ENCODE measurements around the gene RNF4.
"Not testable (repeated sequence)": the region's sequence is repeated elsewhere in the genome, so short reads cannot be mapped to it uniquely, and the experiment has no call there.

The RNF4 gene

DNA sequence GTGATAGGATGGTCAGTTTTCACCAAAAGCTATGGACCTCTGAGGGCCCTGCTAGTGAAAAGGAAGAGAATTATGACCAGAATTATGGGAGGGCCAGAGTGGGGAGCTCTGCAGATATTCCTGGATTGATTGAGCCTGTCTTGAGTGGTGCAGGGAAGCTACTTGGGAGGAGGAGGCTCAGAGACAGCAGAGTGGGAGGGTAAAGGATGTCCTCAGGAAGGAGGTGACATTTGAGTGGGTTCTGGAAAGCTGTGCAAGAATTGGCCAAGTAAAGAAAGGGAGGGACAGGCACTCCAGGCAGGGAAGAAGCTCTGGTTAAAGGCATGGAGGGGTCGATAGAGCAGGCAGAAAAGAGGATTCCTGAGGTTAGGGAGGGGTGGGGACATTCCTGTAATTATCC is 24.1 kb downstream of the RNF4 start:
- no peak for DNase-seq

DNA sequence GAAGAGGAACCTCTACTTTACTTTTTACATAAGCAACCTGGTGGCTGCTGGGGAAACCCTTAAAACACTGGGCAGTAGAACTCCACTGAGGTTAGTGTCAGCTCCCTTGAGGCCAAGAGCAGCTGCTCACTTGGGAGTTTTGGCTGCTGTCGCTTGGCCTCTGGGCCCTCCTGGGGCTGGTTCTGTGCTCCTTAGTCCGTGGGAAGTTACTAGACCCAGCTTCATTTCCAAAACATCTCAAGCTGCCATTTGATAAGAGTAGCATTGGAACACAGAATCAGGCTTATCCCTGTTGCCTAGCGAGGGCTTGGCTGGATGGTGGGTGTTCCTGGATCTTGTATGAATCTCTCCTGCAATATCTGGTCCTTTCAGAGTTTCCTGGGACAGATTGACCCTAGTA is 26.1 kb downstream of the RNF4 start:
- no peak for DNase-seq

DNA sequence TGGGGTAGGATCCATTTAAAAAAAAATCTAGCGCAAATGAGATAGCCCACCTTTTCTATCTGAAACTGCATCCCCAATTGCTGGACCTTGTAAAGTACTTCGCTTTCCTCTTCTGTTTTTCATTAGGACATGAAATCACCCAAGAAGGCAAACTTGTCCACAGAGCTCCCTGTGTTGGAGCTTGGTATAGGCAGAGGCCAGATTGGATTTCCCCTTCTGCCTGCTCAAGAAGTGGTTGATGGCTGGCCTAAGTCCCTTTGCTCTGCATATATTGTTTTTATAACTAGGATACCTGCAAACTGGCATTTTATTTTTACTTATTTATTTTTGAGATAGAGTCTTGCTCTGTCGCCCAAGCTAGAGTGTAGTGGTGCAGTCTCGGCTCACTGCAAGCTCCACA is 28.4 kb downstream of the RNF4 start:
- DNase-seq = no peak

DNA sequence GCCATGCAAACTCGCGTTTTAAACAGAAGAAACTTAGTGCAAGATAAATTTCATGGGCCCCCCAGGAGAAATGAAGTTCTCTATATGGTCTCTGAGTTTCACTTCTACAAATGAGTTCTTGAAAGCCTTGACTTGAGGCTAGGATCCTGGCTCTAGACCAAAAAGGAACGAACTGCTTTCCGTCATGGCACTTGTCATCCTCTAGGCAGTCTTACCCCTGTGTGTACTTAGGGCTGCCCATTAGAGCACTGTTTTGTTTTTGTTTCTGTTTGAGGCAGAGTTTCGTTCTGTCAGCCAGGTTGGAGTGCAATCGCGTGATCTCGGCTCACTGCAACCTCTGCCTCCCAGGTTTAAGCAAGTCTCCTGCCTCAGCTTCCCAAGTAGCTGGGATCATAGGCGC is 29.0 kb downstream of the RNF4 start:
- no peak for DNase-seq

DNA sequence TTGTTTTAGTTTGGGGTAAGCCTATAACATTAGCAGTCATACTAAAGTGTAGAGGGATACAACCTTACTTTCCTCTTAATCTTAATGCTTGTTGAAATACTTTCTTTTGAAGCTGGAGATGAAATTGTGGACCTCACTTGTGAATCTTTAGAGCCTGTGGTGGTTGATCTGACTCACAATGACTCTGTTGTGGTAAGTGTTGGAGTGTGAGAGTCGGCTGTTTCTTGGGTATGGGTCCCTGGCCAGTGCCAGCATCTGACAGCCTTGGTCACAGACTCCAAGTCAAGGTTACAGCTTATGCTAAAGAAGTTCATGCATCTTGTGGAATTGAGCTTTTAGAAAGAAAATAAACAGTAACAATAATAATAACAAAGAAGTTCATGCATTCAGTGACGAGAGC is 31.6 kb downstream of the RNF4 start:
- DNase-seq = no peak

DNA sequence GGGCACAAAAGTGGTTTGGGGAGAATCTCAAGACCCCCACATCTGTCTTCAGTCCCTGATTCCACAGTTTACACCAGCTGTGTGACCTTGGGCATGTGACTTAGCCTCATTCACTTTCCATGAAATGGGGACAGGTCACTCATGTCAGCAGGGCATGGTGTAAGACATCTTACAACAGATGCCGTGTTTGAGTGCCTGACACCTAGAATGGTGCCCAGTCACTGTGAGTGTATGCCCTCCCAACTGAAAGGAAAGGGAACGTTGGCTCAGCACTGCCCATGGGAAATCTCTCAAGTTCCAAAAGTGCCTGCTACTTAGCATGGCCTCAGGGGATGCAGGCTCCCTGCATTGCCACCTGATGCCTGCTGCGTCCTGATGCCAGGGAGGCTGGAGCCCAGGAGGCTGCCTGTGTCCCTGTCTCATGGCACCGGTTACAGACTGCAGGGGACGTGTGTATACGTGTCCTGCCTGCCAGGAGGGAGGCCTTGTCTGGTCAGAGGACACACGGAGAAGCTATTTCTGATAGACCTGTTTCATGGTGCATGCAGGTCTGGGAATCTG is 32.2 kb downstream of the RNF4 start:
- no peak for DNase-seq

DNA sequence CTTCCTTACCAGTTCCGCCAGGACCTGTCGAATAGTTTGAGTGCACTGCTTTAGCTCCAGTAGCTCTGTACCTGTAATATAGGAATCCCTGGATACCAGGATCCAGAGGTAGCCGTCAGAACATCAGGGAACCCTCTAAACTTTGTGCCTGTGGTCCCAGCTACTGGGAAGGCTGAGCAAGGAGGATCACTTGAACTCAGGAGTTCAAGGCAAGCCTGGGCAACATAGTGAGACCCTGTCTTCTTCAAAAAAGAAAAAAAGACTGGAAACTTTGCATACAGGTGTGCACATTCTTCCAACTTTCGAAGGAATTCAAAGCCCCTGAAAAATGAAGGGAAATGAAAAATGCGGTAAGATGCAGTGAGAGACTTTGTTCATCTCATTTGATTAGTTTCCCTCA is 34.9 kb downstream of the RNF4 start:
- no peak for DNase-seq

DNA sequence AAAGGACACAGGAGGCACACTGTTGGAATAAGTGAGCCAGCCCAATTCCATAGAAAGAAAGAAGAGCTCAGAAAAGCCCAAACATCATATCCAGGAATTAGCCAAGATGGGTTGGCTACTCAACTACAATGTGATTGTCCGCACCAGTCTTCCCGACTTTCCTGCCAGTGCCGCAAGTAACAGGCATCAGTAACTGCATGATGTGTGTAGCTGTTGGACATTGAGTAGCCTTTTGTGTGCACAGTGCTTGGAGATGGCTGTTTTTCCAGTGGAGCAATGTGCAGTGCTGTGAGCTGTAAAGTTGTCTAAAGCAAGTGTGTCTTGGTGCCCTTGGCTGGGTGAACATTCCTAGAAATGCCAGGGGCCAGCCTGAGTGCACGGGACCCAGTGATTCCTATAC is 38.4 kb downstream of the RNF4 start:
- DNase-seq = no peak

DNA sequence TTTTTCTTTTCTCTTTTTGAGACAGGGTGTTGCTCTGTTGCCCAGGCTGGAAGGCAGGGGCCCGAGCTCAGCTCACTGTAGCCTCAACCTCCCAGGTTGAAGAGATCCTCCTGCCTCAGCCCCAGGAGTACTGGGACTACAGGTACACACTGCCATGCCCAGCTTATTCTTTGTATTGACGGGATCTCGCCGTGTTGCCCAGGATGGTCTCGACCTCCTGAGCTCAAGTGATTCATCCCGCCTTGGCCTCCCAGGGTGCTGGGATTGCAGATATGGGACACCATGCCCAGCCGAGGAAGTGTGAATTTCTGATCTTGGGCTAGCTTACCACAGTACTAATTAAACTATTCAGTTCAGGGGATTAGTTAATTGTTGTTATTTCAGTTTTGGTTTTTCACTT is 38.9 kb downstream of the RNF4 start:
- DNase-seq = no peak

DNA sequence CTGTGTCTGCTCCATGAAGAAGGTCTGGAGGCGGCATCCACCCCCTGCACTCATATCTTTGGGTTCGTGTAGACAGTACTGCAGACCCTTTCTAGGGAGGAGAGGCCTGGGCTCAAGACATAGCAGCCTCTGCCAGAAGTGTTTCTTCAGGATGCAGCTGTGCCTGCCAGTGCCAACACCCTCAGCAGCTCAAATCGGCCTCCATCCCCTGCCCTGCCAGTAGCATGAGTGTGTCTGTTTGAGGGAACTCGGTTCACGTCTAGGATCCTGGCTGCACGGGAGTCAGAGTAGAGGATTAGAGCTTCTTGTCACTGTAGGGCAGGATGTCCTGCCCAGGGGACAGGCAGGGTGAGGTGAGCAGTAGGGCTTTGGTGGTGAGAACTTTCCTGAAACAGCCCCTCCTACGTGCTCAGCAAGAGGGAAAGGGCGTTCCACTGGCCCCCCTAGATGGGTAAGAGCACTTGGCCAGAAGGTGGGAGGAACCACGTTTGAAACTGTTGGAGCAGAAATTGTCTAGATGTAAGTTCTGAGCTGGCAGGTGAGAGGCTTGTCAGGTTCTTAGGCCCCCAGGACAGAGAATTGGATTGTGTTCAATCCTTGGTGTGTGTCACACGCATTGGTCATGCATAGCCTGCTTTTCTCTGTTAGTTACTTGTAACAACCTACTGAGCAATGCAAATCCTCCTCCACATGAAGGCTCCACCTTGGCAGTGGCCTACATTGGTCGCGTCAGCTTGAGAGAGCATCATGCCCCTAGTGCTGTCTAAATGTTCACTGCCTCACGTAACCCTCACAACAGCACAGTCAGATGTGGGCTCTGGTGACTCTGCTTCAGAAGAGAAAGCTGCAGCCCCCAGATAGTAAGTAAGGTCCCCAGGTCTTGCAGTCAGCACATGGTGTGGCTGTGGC is 41.7 kb downstream of the RNF4 start:
- DNase-seq = no peak

DNA sequence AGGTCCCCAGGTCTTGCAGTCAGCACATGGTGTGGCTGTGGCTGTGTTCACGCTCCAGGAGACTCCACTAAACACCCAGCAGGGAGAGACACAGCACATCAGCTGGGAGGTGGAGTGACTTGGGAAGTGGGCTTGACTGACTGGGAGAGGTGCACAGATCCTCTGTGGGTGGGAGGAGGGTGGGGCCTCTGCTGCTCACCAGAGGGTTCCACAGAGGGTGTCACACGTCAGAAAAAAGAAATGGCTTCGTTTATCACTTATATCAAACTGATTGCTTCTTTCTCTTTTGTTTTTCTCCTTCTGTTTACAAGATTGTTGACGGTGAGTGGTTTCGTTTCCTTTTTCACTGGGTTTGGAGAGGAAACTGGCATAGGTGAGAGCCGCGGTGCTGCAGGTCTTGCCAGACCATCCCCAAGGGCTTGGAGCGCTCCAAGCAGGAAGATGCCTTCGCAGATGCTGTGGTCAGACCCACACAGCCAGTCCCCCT is 42.8 kb downstream of the RNF4 start:
- no peak for DNase-seq

DNA sequence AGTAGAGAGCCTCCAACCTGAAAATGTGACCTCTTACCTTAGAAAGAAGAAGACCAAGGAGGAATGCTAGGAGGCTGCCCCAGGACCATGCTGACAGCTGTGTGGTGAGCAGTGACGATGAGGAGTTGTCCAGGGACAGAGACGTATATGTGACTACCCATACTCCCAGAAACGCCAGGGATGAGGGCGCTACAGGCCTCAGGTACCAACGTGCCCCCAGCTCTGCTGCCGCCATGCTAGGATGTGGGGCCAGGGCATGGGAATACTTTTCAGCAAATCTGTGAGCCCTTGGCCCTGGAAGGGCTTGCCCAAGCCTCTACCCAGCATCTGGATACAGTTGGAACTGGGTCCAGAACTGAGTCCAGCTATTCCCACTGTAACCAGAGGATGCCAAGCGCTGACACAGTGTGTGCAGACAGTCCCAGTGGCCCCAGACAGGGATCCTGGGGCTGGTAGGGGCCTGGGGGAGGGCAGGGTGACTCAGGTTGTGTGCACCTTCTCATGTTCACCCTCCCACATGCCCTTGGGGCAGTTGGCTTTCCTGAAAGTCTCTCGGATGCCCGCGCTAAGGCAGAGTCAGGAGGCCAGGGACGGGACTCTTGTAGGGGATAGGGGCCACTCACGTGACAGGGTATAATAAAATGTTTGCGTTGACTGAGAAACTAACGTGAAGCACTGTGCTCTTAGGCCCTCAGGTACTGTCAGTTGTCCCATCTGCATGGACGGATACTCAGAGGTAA is 43.7 kb downstream of the RNF4 start:
- no peak for DNase-seq

DNA sequence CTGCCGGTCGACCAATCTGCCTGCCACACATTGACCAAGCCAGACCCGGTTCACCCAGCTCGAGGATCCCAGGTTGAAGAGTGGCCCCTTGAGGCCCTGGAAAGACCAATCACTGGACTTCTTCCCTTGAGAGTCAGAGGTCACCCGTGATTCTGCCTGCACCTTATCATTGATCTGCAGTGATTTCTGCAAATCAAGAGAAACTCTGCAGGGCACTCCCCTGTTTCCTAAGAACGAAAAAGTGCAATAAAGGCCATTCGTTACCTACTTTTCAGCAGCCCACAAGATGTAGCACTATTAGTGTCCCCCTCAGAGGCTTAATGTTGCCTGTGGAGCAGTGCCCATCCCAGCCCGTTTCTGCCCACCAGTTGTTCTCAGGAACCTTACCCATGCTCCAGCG is 45.3 kb downstream of the RNF4 start:
- not testable (repeated sequence) for DNase-seq

DNA sequence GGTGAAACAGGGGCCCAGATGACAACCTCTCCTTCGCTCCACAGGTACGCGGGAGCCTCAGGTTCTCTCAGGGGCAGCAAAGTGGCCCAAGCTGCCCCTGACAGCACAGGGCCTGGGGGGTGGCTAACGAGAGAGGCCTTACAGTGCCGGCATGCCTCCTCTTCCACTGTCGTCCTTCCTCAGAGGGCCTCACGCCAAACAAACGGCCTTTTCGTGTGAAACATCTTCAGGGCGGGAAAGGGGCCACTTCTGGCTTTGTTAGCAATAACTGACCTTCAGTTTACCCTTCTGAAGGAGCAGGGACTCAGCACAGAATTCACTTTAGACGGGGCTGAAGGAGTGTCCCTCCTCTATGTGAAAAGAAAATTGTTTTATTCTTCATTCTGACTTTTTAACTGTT is 46.0 kb downstream of the RNF4 start:
- DNase-seq = not testable (repeated sequence)

DNA sequence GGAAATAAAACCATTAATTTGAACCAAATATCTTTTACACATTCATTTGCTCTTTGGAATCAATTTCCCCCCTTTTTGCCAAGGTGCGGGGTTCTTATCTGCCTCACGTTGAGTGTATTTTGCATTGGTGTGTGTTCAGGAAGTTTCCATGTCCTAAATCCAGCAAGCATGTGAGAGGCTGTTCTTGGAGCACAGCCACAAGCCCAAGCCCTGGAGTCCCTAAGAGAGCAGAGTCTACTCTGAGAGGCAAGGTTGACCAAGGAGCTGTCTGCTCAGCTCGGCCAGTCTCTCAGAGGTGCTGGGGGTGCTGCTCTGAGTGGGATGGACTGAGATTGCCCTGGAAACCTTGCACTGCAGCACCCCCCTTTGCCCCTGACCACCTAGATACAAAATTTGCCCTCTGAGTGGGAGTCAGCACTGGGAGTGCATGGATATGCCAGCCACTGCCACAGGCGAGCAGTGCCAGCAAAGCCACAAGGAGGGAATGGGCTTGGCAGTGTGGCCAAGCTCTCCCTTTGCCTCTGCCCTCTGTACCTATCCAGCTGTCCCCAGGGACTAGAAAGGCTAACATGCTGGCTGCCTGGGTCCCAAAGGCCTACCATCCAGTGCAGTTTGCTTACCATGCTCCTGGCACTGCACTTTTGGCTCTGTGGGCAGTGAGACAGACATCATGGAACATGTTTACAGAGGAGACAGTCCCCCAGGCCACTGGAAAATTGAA is 47.1 kb downstream of the RNF4 start:
- no peak for DNase-seq

DNA sequence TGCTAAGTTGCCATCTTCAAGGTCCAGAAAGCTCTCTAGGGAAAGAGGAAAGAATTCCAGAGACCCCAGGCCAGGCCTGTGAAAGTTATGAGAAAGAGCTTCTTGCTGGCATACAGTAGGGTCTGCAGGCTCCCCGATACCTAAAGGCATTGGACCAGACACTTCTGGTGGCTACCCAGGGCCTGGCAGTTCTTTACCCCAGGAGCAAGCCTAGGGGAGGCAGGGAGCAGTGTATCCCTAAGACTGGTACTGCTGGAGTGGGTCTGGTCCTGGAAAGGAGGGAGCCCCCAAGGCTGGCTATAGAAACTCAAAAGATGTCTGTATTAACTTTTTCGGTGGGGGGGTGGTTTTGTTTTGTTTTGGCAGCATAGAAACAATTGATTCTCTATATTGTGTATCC is 47.7 kb downstream of the RNF4 start:
- DNase-seq = no peak

DNA sequence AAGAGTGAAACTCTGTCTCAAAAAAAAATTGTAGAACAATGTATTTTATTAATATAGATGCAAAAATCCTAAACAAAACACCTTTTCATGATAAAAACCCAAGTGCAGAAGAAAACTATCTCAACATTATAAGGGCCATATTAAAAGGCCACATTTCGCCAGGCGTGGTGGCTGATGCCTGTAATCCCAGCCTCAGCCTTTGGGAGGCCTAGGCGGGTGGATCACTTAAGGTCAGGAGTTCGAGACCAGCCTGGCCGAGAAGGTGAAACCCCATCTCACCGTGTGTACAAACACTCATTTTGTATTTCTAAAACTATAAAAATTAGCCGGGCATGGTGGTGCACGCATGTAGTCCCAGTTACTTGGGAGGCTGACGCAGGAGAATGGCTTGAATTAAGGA is 57.7 kb downstream of the RNF4 start:
- DNase-seq = no peak

DNA sequence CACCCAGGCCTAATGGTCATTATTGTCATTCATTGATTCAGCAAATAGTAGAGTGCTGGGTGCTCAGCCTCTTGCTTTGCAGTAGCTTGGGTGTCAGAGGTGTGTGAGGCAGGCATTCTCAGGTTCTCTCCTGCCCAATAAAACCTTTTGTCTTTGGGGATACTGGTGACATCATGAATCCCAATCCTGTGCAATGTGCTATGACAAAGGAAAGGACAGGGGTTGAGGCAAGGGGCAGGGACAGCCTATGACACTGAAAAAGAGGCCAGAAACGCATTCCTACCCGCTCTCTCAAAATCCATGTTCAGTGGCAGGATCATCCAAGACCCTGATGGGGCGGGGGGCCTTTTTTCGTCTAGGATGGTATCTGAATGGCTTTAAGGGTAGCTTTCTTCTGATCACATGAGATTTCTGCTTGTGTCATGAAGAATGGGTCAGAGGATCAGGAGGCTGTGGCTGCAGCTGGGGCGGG is 66.0 kb downstream of the RNF4 start:
- no peak for DNase-seq

DNA sequence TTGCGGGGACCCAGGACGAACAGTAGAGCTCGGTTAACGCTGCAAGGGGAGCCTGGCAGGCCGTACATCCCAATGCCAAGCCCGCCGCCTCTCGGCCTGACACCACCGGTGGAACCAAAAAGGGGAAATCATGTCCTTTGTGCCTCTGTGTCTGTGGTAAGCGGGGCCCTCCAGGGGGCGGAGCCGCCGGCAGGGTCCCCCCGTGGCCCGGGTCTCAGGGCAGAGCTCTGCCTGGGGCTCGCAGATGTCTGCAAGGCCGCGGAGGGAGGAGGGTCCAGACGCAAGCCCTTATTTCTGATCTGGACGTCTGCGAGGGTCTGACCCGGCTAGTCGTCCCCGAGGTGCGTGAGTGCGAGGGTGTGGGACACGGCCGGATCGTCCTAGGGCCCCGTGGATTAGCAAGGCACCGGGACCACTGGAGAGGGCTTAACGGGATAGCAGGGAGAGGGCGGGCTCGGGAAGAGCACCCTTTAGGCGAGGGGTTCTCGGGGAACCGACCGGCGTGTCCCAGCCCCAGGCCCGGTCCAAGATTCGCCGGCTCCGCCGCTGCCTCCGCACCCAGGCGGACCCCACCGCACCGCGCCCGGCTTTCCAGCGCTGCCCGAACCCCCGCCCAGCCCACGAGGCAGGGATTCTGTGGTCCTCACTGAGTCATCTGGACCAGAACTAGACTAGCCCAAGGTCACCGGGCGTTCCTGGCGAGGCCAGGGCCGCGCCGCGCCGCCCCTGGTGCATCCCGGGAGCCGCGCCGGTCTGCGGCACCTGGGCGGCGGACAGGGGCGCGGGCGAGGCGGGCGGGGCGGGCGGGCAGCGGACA is 66.7 kb downstream of the RNF4 start:
- peak; percentile 45 for DNase-seq

DNA sequence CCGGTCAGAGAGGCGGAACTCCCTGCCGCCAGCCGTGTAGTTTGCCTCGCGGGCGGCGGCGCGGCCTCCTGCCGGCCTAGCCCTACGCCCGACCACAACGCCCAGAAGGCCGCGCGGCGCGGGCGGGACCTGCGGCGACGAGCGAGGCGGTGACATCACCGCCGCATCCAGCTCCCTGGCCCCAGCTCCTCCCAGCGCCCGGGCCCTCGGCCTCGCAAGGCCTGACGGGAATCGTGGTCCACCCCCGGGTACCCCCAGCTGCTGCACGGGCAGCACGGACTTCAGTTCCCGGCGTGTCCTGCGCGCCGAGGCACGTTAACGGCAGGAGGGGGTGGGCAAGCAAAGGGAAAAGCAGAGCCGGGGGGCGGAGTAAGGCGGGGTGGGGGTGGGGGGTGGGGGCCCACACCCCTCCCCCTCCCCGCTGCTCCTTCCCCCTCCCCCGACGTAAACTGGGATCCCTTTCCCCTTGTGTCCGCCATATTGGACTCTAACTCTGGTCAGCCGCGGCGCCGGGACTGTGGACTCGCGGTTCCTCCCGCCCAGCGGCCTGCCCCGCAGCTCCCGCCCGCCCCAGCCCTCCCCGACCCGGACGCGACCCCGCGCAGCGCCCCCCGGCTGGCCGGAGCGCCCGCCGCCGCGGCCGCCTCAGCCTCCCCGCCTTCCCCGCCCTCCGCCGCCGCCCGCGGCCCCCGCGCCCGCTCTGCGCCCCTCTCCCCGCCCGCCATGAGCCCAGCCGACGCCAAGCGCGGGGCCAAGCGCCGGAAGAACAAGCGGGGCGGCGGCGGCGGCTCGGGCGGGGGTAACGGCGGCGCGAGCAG is 67.5 kb downstream of the RNF4 start, which contains the start of gene FAM193A:
Gene FAM193A, plus strand, starts transcription at position 455 of the 818 bp plus-strand sequence. Its CDS starts 269 bp downstream, at position 724.
- DNase-seq = peak; percentile 98

Data from CD4-positive, alpha-beta T cell treated with Interleukin-17A for 4 hours (primary cell).